Fibroblast of upper back skin (primary cell): ENCODE results near the gene VPS13C.

Experiments used
- DNase-seq: peaks from one replicate; pipeline ENCODE4 v3.0.0-alpha.2; 2013

The VPS13C gene

GRCh38 chr15:61807281-61807929 lies 252.8 kb downstream of the VPS13C start:
- no peak for DNase-seq
